ENCODE measurements around the gene MYO1G. TPM values are rescaled to one million over a fixed set of nuclear protein-coding genes. Genes with fewer than 3 reads are reported as not detected.
A peak's percentile ranks its signal among the peaks of the same experiment; 100 is the strongest.

The MYO1G gene
- total and polyA plus RNA-seq, 9 of the 15 experiments (the other 6 are each of a cell fraction or from before 2014, with no cell fraction given): 0.03 to 0.62 (median 0.13) TPM; not detected in 1

DNA sequence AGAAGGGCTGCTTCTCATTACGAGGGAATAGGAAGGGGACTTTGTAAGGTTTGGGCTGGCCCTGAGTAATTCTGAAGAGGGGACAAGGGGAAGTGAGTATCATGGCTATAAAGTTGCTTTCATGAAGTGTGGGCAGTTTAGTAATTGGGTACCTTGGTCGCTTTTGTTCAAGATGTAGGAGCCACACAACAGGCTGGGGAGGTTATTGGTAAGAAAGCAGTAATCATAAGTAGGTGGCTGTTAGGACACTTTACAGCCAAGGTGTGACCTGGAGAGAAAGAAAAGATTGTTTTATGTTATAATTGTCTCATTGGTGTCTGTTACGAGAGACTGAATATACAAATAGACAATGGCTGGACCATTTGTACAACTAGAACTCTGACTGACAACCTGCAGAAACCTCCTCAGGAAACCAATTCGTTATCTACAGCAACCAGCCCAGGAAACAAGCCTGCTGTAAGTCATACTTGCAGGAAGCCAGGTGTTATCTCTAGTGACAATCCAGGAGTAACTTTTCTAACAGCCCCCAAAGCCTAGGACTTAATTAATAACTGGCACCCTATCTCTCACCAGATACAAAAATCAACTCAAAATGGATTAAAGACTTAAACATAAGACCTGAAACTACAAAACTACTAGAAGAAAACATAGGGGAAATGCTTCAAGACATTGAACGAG, 16.2 kb upstream of the MYO1G start (continued):
- TF ChIP-seq SMAD3 (CRISPR knock-in tag; conservative IDR thresholded peaks at IDR 0.05): 0 out of 2 replicates have a peak, but pooled peaks have one; percentile 51
- no peak for TF ChIP-seq GTF2B (IDR thresholded peaks at IDR 0.05; ENCODE audit: extremely low read depth, insufficient read length)
- peak; percentile 98 for TF ChIP-seq NCOR1 (IDR thresholded peaks at IDR 0.05)
- TF ChIP-seq NRF1 (conservative IDR thresholded peaks at IDR 0.05 in 1 of 2, IDR thresholded peaks at IDR 0.05 in 1 of 2): no peak
- no peak for TF ChIP-seq ATF1 (CRISPR knock-in tag; IDR thresholded peaks at IDR 0.05)
- TF ChIP-seq ATF1 (tag; IDR thresholded peaks at IDR 0.05): peak; percentile 61; the same call in 1 of the 2 replicates
- no peak for TF ChIP-seq ZNF444 (CRISPR knock-in tag; IDR thresholded peaks at IDR 0.05)
- TF ChIP-seq ZFPM2 (CRISPR knock-in tag; IDR thresholded peaks at IDR 0.05): no peak
- TF ChIP-seq KDM4B (IDR thresholded peaks at IDR 0.05; ENCODE audit: borderline replicate concordance in 2 of 2, low read depth in 1 of 2): no peak
- peak; percentile 37; the same call in 1 of the 2 replicates for TF ChIP-seq EZH2 (IDR thresholded peaks at IDR 0.05; ENCODE audit: borderline replicate concordance, low read depth, low read length)
- TF ChIP-seq, protein P1, sequence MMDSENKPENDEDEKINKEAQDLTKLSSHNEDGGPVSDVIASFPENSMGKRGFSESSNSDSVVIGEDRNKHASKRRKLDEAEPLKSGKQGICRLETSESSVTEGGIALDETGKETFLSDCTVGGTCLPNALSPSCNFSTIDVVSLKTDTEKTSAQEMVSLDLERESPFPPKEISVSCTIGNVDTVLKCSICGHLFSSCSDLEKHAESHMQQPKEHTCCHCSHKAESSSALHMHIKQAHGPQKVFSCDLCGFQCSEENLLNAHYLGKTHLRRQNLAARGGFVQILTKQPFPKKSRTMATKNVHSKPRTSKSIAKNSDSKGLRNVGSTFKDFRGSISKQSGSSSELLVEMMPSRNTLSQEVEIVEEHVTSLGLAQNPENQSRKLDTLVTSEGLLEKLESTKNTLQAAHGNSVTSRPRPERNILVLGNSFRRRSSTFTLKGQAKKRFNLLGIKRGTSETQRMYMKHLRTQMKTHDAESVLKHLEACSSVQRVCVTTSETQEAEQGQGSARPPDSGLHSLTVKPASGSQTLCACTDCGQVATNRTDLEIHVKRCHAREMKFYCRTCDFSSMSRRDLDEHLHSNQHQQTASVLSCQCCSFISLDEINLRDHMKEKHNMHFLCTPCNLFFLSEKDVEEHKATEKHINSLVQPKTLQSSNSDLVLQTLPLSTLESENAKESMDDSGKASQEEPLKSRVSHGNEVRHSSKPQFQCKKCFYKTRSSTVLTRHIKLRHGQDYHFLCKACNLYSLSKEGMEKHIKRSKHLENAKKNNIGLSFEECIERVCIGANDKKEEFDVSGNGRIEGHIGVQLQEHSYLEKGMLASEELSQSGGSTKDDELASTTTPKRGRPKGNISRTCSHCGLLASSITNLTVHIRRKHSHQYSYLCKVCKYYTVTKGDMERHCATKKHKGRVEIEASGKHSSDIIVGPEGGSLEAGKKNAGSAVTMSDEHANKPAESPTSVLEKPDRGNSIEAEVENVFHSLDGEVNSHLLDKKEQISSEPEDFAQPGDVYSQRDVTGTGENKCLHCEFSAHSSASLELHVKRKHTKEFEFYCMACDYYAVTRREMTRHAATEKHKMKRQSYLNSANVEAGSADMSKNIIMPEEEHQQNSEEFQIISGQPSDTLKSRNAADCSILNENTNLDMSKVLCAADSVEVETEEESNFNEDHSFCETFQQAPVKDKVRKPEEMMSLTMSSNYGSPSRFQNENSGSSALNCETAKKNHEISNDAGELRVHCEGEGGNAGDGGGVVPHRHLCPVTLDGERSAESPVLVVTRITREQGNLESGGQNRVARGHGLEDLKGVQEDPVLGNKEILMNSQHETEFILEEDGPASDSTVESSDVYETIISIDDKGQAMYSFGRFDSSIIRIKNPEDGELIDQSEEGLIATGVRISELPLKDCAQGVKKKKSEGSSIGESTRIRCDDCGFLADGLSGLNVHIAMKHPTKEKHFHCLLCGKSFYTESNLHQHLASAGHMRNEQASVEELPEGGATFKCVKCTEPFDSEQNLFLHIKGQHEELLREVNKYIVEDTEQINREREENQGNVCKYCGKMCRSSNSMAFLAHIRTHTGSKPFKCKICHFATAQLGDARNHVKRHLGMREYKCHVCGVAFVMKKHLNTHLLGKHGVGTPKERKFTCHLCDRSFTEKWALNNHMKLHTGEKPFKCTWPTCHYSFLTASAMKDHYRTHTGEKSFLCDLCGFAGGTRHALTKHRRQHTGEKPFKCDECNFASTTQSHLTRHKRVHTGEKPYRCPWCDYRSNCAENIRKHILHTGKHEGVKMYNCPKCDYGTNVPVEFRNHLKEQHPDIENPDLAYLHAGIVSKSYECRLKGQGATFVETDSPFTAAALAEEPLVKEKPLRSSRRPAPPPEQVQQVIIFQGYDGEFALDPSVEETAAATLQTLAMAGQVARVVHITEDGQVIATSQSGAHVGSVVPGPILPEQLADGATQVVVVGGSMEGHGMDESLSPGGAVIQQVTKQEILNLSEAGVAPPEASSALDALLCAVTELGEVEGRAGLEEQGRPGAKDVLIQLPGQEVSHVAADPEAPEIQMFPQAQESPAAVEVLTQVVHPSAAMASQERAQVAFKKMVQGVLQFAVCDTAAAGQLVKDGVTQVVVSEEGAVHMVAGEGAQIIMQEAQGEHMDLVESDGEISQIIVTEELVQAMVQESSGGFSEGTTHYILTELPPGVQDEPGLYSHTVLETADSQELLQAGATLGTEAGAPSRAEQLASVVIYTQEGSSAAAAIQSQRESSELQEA (IDR thresholded peaks at IDR 0.05; ENCODE audit: low read depth): no peak
- no peak for TF ChIP-seq NFE2L1 (tag; IDR thresholded peaks at IDR 0.05; ENCODE audit: borderline replicate concordance, low read depth)
- TF ChIP-seq ZBTB11 (CRISPR knock-in tag; IDR thresholded peaks at IDR 0.05): peak in 1 of 3 experiments; percentile 75; a peak in 2 of 6 replicates
- no peak for TF ChIP-seq ZSCAN32 (CRISPR knock-in tag; IDR thresholded peaks at IDR 0.05)
- peak; percentile 71; the same call in 1 of the 2 replicates for TF ChIP-seq MTA1 (IDR thresholded peaks at IDR 0.05; ENCODE audit: borderline replicate concordance)
